Right kidney (tissue), 9 donors: ENCODE measurements around the gene BOLA2B.
A peak's percentile ranks its signal among the peaks of the same experiment; 100 is the strongest.
"Not testable (repeated sequence)": the region's sequence is repeated elsewhere in the genome, so short reads cannot be mapped to it uniquely, and the experiment has no call there.

Source experiments
- DNase-seq: peaks from one replicate; pipeline ENCODE4 v3.0.0-alpha.2; 2016
- long read RNA-seq, 8 donors: transcript quantifications; one replicate each; lab custom pipeline, GENCODE V29; 2026

BOLA2B gene
- long read RNA-seq, donor 1, transcript BOLA2B-201 (3 exons, 1,012 nt): major isoform, 34 of 47 reads
- long read RNA-seq, donor 1, transcript BOLA2B-202 (2 exons, 307 nt): minor isoform, 8 of 47 reads
- long read RNA-seq, donor 1, partial matches to known transcripts: 0 of 47 reads
- long read RNA-seq, donor 1, other reads (novel, unspliced or antisense): 0 of 47 reads
- long read RNA-seq, donor 2, transcript BOLA2B-201 (3 exons, 1,012 nt): major isoform, 23 of 26 reads
- long read RNA-seq, donor 2, partial matches to known transcripts: 0 of 26 reads
- long read RNA-seq, donor 2, other reads (novel, unspliced or antisense): 0 of 26 reads
- long read RNA-seq, donor 3, transcript BOLA2B-201 (3 exons, 1,012 nt): major isoform, 10 of 17 reads
- long read RNA-seq, donor 3, partial matches to known transcripts: 0 of 17 reads
- long read RNA-seq, donor 3, other reads (novel, unspliced or antisense): 0 of 17 reads
- long read RNA-seq, donor 4, transcript BOLA2B-201 (3 exons, 1,012 nt): major isoform, 11 of 74 reads
- long read RNA-seq, donor 4, partial matches to known transcripts: 46 of 74 reads
- long read RNA-seq, donor 4, other reads (novel, unspliced or antisense): 9 of 74 reads
- long read RNA-seq, donor 5, transcript BOLA2B-201 (3 exons, 1,012 nt): major isoform, 13 of 19 reads
- long read RNA-seq, donor 5, partial matches to known transcripts: 0 of 19 reads
- long read RNA-seq, donor 5, other reads (novel, unspliced or antisense): 0 of 19 reads
- long read RNA-seq, donor 6, transcript BOLA2B-201 (3 exons, 1,012 nt): major isoform, 12 of 15 reads
- long read RNA-seq, donor 6, partial matches to known transcripts: 0 of 15 reads
- long read RNA-seq, donor 6, other reads (novel, unspliced or antisense): 0 of 15 reads
- long read RNA-seq, donor 7: 0 reads
- long read RNA-seq, donor 8, transcript BOLA2B-201 (3 exons, 1,012 nt): major isoform, 16 of 23 reads
- long read RNA-seq, donor 8, transcript BOLA2B-202 (2 exons, 307 nt): minor isoform, 6 of 23 reads
- long read RNA-seq, donor 8, partial matches to known transcripts: 0 of 23 reads
- long read RNA-seq, donor 8, other reads (novel, unspliced or antisense): 0 of 23 reads

DNA sequence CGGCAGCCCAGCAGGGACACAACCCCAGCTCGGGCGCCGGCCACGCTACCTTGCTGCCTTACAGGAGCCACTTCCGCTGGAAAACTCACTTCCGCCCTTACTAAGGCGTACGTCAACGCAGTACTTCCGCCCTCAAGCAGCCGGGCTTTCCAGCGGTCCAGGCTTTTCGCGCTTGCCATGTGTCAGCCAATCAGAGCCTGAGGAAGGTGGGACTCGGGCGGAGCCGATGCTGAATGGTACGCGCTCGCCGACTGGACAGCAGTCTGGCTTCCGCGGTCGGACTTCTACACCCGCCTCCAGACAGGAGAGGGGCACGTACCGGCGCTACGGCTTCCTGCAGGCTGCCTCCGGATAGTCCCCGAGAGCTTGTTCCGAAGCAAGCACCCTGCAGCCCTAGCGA is at the start of gene BOLA2B, which contains the start of gene SLX1A:
TSS of gene BOLA2B (minus strand) at position 52 of the 400 bp plus-strand sequence. CDS start 71 bp downstream, outside the sequence.
TSS of gene SLX1A (plus strand) at position 261 of the 400 bp plus-strand sequence. CDS start 210 bp downstream, outside the sequence.
- not testable (repeated sequence) for DNase-seq

DNA sequence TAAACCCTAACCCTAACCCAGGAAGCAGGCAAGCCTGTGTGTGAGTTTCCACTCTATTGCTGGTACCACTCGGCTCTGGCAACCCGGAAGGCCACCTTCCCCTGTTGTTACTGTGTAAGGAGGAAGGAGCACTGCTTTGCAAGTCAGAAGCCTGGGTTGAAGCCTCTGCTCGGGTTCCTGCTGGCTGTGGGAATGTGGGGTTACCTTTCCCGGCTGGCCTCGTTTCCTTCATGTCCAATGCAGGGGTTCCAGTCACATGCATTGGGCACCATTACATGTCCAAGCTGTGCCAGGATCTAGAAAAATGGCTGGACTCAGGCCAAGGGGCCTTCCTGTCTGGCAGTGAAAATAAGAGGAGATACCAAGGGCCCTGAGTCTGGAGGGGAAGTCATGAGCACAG is 23.6 kb upstream of the BOLA2B start:
- not testable (repeated sequence) for DNase-seq

GRCh38 chr16:30211414-30211813 is 17.9 kb upstream of the BOLA2B start:
- not testable (repeated sequence) for DNase-seq

- not testable (repeated sequence) for DNase-seq
Observed at GRCh38 chr16:30209032-30209431, 15.6 kb upstream of the BOLA2B start.

DNA sequence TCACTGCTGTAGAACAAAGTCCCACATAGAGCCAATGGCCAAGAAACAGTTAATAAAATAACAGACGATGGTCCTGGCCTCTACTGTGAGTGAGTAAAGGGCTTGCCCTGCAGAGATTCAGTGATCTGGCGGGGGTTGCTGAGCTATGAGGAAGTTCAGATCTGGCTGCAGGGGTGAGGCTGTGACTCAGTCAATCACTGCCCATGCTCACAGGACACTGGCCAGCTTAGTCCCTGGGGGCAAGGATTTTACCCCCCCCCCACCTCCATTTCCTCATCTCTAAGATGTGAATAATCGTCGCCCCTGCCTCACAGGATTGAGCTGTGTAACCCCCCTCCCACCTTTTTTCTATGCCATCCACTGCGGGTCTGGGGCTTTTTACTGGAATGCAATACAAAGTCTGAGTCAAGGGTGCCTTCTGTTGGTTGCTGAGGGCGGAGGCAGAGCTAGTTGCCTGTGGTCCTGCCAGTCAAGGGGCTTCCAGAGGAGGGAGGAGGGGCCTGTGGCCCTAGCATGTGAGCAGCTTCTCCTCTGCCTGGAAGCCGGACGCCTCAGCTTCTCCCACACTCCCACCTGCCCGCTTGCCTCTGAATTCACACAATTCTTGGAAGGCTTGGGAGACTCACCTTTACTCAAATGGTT is 13.7 kb upstream of the BOLA2B start:
- not testable (repeated sequence) for DNase-seq

- DNase-seq: not testable (repeated sequence)
Observed at GRCh38 chr16:30206252-30206651, 12.8 kb upstream of the BOLA2B start.

DNA sequence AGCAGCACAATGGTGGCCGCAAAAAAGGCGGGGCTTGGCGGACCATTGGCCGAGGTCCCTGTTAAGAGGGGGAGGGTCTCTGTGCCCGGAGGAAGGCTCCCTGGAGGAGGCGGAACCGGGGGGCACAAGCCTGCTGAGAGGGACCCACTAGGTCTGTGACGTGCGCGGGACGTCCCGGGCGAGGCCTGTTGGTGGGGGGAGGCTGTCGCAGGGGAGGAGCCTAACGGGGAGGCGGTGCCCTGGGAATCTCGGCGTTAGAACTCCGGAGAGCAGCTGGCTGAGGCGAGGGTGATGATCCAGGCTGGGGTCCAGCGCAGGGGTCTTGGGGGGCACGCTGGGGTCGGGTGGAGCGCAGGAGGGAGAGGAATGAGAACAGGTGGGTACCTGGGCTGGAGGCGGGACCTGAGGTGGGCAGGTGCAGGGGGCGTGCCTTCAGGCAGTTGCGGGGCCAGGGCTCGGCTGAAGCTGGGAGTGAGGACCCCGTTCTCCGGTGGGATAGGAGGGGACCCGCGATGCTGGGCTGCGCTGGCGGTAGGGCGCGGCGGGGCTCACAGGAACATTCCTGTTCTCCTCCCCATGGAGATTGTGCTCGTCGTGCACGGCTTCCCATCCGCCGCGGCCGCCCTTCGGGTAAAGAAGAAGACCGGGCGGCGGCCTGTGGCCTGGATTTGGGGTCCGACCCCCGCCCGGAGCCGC is 12.2 kb upstream of the BOLA2B start:
- DNase-seq: not testable (repeated sequence)

DNA sequence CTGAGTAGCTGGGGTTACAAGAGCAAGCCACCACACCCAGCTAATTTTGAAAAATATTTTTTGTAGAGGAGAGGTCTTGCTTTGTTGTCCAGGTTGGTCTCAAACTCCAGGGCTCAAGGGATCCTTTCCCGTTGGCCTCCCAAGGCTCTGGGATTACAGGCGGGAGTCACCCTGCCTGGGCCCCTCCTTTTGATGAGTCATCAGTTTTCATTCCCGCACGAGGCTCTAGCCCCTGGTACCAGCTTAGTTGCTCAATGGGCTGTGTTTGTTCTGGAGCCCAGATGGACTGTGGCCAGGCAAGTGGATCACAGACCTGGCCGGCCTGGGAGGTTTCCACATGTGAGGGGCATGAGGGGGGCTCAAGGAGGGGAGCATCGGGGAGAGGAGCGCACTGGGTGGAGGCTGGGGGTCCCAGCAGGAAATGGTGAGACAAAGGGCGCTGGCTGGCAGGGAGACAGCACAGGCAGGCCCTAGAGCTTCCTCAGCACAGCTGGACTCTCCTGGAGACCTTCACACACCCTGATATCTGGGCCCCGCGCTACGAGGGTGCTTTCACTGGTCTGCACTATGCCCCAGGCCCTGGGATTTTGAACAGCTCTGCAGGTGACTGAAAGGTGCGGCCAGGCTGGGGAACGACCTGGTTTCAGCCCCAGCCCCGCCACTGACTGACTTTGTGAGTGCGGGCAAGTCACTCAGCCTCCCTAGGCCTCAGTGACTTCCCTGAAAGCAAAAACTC is 6.3 kb upstream of the BOLA2B start:
- DNase-seq: not testable (repeated sequence)

GRCh38 chr16:30199049-30199448 is 5.6 kb upstream of the BOLA2B start, which contains the start of gene SULT1A3:
Gene SULT1A3, plus strand, starts transcription at chr16:30199255. Its CDS starts 1,474 bp downstream, at chr16:30200729.
- not testable (repeated sequence) for DNase-seq

DNA sequence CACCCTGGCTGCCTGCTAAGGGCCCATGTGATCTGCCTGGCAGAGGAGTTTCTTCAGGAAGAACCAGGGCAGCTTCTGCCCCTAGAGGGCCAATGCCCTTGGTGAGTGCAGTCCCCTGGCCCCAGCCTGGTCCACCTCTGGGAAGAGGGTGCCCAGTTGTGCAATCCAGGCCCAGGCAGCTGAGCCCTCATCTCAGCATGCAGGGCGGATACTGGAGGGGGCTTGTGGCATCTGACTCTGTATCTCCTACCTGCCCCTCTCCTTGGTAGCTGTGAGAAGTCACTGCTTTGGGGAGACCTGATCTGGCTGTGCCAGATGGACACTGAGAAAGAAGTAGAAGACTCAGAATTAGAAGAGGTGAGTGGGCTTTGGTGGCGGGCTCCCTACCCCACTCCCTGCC is 3.5 kb upstream of the BOLA2B start:
- DNase-seq: not testable (repeated sequence)

GRCh38 chr16:30194172-30194925 is 883 bp upstream of the BOLA2B start:
- DNase-seq: not testable (repeated sequence)

DNA sequence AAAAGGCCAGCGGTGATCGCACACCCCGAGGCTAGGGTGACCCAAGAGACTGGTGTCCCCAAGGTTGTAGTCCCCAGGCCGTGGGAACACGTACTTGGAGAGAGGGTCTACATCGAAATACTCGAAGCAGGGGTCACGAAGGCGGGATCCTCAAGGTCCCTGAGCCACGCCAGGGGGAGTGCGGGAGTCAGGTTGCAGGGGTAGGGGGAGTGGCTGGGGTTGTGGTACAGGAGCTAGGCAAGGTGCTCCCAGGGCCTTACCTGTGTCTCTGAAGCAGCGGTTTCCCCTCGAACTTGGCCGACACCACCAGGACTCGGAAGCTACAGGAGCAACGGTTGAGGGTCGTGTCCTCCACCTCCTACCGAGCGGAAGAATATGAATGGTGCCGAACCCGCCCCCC is 368 bp downstream of the BOLA2B start:
- DNase-seq: not testable (repeated sequence)

- DNase-seq: not testable (repeated sequence)
Observed at GRCh38 chr16:30191158-30191557, 2.3 kb downstream of the BOLA2B start.

- no peak for DNase-seq
Observed at GRCh38 chr16:30187971-30188561, 5.4 kb downstream of the BOLA2B start.

GRCh38 chr16:30187556-30187865 is 6.0 kb downstream of the BOLA2B start:
- no peak for DNase-seq

DNA sequence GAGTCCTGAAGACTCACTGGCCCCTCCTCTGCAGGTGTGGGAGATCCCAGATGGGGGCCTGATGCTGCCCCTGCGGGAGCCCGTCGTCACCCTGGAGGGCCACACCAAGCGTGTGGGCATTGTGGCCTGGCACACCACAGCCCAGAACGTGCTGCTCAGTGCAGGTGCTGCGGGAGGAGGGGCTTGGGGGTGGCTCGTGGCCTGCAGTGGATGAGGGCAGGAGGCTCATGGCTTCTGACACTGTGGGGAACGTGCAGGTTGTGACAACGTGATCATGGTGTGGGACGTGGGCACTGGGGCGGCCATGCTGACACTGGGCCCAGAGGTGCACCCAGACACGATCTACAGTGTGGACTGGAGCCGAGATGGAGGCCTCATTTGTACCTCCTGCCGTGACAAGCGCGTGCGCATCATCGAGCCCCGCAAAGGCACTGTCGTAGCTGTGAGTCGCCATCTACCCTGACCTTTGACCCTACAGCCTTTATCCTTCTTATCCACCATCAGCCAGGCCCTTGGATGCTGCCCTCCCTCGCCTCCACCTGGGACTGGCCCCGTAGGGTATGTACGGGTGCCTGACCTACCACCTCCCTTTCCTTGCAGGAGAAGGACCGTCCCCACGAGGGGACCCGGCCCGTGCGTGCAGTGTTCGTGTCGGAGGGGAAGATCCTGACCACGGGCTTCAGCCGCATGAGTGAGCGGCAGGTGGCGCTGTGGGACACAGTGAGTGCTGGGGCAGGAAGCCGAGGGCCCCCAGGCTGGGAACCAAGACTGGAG is 6.5 kb downstream of the BOLA2B start:
- peak; percentile 29 for DNase-seq

- DNase-seq: no peak
Observed at GRCh38 chr16:30186444-30186781, 7.1 kb downstream of the BOLA2B start.

DNA sequence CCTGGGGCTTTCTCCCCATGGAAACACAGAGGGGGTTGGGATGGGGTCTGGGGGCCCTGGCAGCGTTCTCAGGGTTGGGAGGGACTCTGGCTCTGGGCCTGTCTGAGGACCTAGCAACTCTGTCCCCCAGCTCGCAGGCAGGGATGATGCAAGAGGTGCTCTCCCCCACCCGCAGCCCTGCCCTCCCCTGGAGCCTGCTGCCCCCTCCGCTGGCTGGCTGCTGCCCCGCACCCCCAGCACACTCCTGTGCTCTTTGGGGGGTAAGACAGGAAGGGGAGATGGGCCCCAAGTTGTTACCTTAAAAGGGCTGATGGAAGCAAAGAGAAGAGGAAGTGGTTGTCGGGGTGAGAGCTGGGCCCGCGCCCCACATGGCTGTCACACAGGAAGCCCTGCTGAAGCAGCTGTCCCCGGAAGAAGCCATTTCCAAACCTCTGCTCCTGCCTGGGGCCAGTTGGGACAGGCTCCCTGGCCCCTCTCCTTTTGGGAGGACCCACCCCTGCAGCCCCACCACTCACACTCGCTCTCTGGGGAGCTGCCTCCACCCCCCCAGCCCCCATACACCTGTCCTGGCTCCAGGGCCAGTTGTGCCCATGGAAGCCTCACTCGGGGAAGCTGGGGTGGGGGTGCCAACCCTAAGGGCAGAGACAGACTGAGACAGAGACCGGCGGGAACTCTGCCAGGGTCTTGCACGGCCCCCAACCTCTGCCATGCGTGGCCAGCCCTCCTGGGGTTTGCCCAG is 7.6 kb downstream of the BOLA2B start:
- DNase-seq: no peak
